ENCODE data around the gene SELENOK.

- TF ChIP-seq CTCF (conservative IDR thresholded peaks at IDR 0.05) (no peak), EZH2 (IDR thresholded peaks at IDR 0.05; ENCODE audit: low read depth) (no peak)
Measured at GRCh38 chr3:53843195-53844177, 48.2 kb downstream of the SELENOK start.
